ENCODE measurements around the gene KRTAP10-4.
"Not testable (repeated sequence)": the region's sequence is repeated elsewhere in the genome, so short reads cannot be mapped to it uniquely, and the experiment has no call there.

KRTAP10-4 gene

GRCh38 chr21:44573630-44574456 lies at the start of gene KRTAP10-4:
Gene KRTAP10-4 (plus strand): TSS chr21:44573729. CDS start chr21:44573759, 30 bp downstream.
- not testable (repeated sequence) for H3K4me3 ChIP-seq (ENCODE audit: low read depth in 1 of 2, low read length in 1 of 2); H3K27ac ChIP-seq; H3K4me1 ChIP-seq (ENCODE audit: control insufficient read depth in 1 of 2, insufficient read depth in 1 of 2, low read depth in 1 of 2, low read length in 1 of 2); H3K36me3 ChIP-seq; H3K9me3 ChIP-seq
- peaks cover 17% of the 10 kb centered on the region for H3K27me3 ChIP-seq

- TF ChIP-seq CTCF (IDR thresholded peaks at IDR 0.05) = no peak
- H3K27me3 ChIP-seq = no peaks in the 10 kb centered on the region
- no peaks in the 10 kb centered on the region for H3K36me3 ChIP-seq
- H3K4me3 ChIP-seq (ENCODE audit: low read depth in 1 of 2, low read length in 1 of 2) = no peak overlapping the region
- H3K4me1 ChIP-seq (ENCODE audit: control insufficient read depth in 1 of 2, insufficient read depth in 1 of 2, low read depth in 1 of 2, low read length in 1 of 2) = no peaks in the 10 kb centered on the region
- H3K27ac ChIP-seq = no peak overlapping the region
- H3K9me3 ChIP-seq = no peaks in the 10 kb centered on the region
Measured at GRCh38 chr21:44524414-44525371, 48.8 kb upstream of the KRTAP10-4 start.

GRCh38 chr21:44525391-44526095 lies 48.0 kb upstream of the KRTAP10-4 start:
- Histone ChIP-seq H3K4me3 (ENCODE audit: low read depth in 1 of 2, low read length in 1 of 2) (no peak overlapping the region), H3K27ac (no peak overlapping the region), H3K36me3 (no peaks in the 10 kb centered on the region), H3K27me3 (no peaks in the 10 kb centered on the region), H3K4me1 (ENCODE audit: control insufficient read depth in 1 of 2, insufficient read depth in 1 of 2, low read depth in 1 of 2, low read length in 1 of 2) (no peaks in the 10 kb centered on the region), H3K9me3 (no peaks in the 10 kb centered on the region)
- no peak for TF ChIP-seq CTCF (IDR thresholded peaks at IDR 0.05)

GRCh38 chr21:44526096-44526997 lies 47.2 kb upstream of the KRTAP10-4 start:
- TF ChIP-seq CTCF (IDR thresholded peaks at IDR 0.05) = no peak
- H3K27ac ChIP-seq = no peak overlapping the region
- H3K36me3 ChIP-seq = no peaks in the 10 kb centered on the region
- no peaks in the 10 kb centered on the region for H3K4me1 ChIP-seq (ENCODE audit: control insufficient read depth in 1 of 2, insufficient read depth in 1 of 2, low read depth in 1 of 2, low read length in 1 of 2)
- H3K9me3 ChIP-seq = no peaks in the 10 kb centered on the region
- no peak overlapping the region for H3K4me3 ChIP-seq (ENCODE audit: low read depth in 1 of 2, low read length in 1 of 2)
- H3K27me3 ChIP-seq = no peaks in the 10 kb centered on the region

GRCh38 chr21:44527156-44527982 lies 46.2 kb upstream of the KRTAP10-4 start:
- H3K4me3 ChIP-seq (ENCODE audit: low read depth in 1 of 2, low read length in 1 of 2) = no peak overlapping the region
- no peak for TF ChIP-seq CTCF (IDR thresholded peaks at IDR 0.05)
- no peak overlapping the region for H3K27ac ChIP-seq
- H3K4me1 ChIP-seq (ENCODE audit: control insufficient read depth in 1 of 2, insufficient read depth in 1 of 2, low read depth in 1 of 2, low read length in 1 of 2) = no peaks in the 10 kb centered on the region
- H3K27me3 ChIP-seq = no peaks in the 10 kb centered on the region
- no peaks in the 10 kb centered on the region for H3K9me3 ChIP-seq
- no peaks in the 10 kb centered on the region for H3K36me3 ChIP-seq
